ENCODE data around the gene PHLDB2.
"Not testable (repeated sequence)": the region's sequence is repeated elsewhere in the genome, so short reads cannot be mapped to it uniquely, and the experiment has no call there.

Gene PHLDB2

GRCh38 chr3:111859061-111859973 lies at the start of gene PHLDB2:
PHLDB2 (plus strand) TSS chr3:111859265; CDS start chr3:111884078, 24,813 bp downstream.
- peak; percentile 57 for DNase-seq (ENCODE audit: low spot score)

GRCh38 chr3:111810909-111811308 lies 48.2 kb upstream of the PHLDB2 start:
- no peak for DNase-seq (ENCODE audit: low spot score)

- DNase-seq (ENCODE audit: low spot score) = no peak
Observed at GRCh38 chr3:111811811-111812210, 47.3 kb upstream of the PHLDB2 start.

- DNase-seq (ENCODE audit: low spot score) = no peak
Observed at GRCh38 chr3:111812701-111813100, 46.4 kb upstream of the PHLDB2 start.

- DNase-seq (ENCODE audit: low spot score) = no peak
Observed at GRCh38 chr3:111813441-111813840, 45.6 kb upstream of the PHLDB2 start.

- DNase-seq (ENCODE audit: low spot score) = no peak
Observed at GRCh38 chr3:111813979-111814378, 45.1 kb upstream of the PHLDB2 start.

GRCh38 chr3:111816771-111817170 lies 42.3 kb upstream of the PHLDB2 start:
- DNase-seq (ENCODE audit: low spot score) = not testable (repeated sequence)

- DNase-seq (ENCODE audit: low spot score) = no peak
Observed at GRCh38 chr3:111819927-111820326, 39.1 kb upstream of the PHLDB2 start.

GRCh38 chr3:111820651-111821050 lies 38.4 kb upstream of the PHLDB2 start:
- DNase-seq (ENCODE audit: low spot score) = no peak

- no peak for DNase-seq (ENCODE audit: low spot score)
Observed at GRCh38 chr3:111821891-111822290, 37.2 kb upstream of the PHLDB2 start.

GRCh38 chr3:111822804-111823203 lies 36.3 kb upstream of the PHLDB2 start:
- DNase-seq (ENCODE audit: low spot score) = no peak

GRCh38 chr3:111823341-111823855 lies 35.7 kb upstream of the PHLDB2 start:
- DNase-seq (ENCODE audit: low spot score) = no peak

- no peak for DNase-seq (ENCODE audit: low spot score)
Observed at GRCh38 chr3:111824351-111824750, 34.7 kb upstream of the PHLDB2 start.

GRCh38 chr3:111827871-111828270 lies 31.2 kb upstream of the PHLDB2 start:
- DNase-seq (ENCODE audit: low spot score) = no peak

GRCh38 chr3:111828530-111828929 lies 30.5 kb upstream of the PHLDB2 start:
- no peak for DNase-seq (ENCODE audit: low spot score)

GRCh38 chr3:111829023-111829422 lies 30.0 kb upstream of the PHLDB2 start:
- no peak for DNase-seq (ENCODE audit: low spot score)

GRCh38 chr3:111831840-111832239 lies 27.2 kb upstream of the PHLDB2 start:
- no peak for DNase-seq (ENCODE audit: low spot score)

GRCh38 chr3:111837112-111837511 lies 22.0 kb upstream of the PHLDB2 start:
- no peak for DNase-seq (ENCODE audit: low spot score)

GRCh38 chr3:111838133-111838532 lies 20.9 kb upstream of the PHLDB2 start:
- DNase-seq (ENCODE audit: low spot score) = no peak

- DNase-seq (ENCODE audit: low spot score) = no peak
Observed at GRCh38 chr3:111846039-111846438, 13.0 kb upstream of the PHLDB2 start.

- DNase-seq (ENCODE audit: low spot score) = no peak
Observed at GRCh38 chr3:111846717-111847116, 12.3 kb upstream of the PHLDB2 start.

GRCh38 chr3:111848283-111848682 lies 10.8 kb upstream of the PHLDB2 start:
- no peak for DNase-seq (ENCODE audit: low spot score)

GRCh38 chr3:111848778-111849177 lies 10.3 kb upstream of the PHLDB2 start:
- no peak for DNase-seq (ENCODE audit: low spot score)

- no peak for DNase-seq (ENCODE audit: low spot score)
Observed at GRCh38 chr3:111850537-111850936, 8.5 kb upstream of the PHLDB2 start.

Measured in germinal center (tissue), 1 donor.